Astrocyte (in vitro differentiated cells and primary cell): ENCODE results near the gene NOL4L. TPM values are rescaled to one million over a fixed set of nuclear protein-coding genes. Genes with fewer than 3 reads are reported as not detected.
A peak's percentile ranks its signal among the peaks of the same experiment; 100 is the strongest.

Source experiments
- DNase-seq: peaks from one replicate; pipeline ENCODE4 v3.0.0-alpha.2; 2010; ENCODE audit warnings: low read depth
- FAIRE-seq: peaks from 2 replicates; lab custom pipeline; 2011; peaks lifted over from hg19 to GRCh38; lab: Jason Lieb, UNC
- H2AFZ ChIP-seq: 2 replicates; pipeline ENCODE4 v1.6.0; 2012; ENCODE audit warnings: low read depth, low read length, inconsistent platforms
- H3K27ac ChIP-seq: 2 replicates; pipeline ENCODE4 v1.5.1; 2011; ENCODE audit warnings: low read depth, low read length, inconsistent platforms
- H3K27me3 ChIP-seq: 2 replicates; pipeline ENCODE4 v1.6.0; 2011; ENCODE audit warnings: low read length, inconsistent platforms; ENCODE audit not compliant: insufficient read depth
- H3K36me3 ChIP-seq: 2 replicates; pipeline ENCODE4 v1.5.1; 2011; ENCODE audit warnings: low read length, inconsistent platforms; ENCODE audit not compliant: insufficient read depth
- H3K4me1 ChIP-seq: 2 replicates; pipeline ENCODE4 v1.5.1; 2011; ENCODE audit warnings: low read length, inconsistent platforms; ENCODE audit not compliant: insufficient read depth
- H3K4me2 ChIP-seq: 2 replicates; pipeline ENCODE4 v1.6.0; 2012; ENCODE audit warnings: low read length, inconsistent platforms
- H3K4me3 ChIP-seq: 2 replicates; pipeline ENCODE4 v1.5.1; 2011; ENCODE audit warnings: low read depth, mild to moderate bottlenecking, low read length, inconsistent platforms; ENCODE audit not compliant: insufficient read depth
- H3K79me2 ChIP-seq: 2 replicates; pipeline ENCODE4 v1.6.0; 2012; ENCODE audit warnings: mild to moderate bottlenecking, low read length, inconsistent platforms; ENCODE audit not compliant: insufficient read depth
- H3K9ac ChIP-seq: 2 replicates; pipeline ENCODE4 v1.6.0; 2012; ENCODE audit warnings: mild to moderate bottlenecking, low read length, inconsistent platforms
- H3K9me3 ChIP-seq: 2 replicates; pipeline ENCODE4 v1.5.1; 2012; ENCODE audit warnings: low read depth, mild to moderate bottlenecking, low read length, inconsistent platforms; ENCODE audit not compliant: insufficient read depth
- H4K20me1 ChIP-seq: 2 replicates; pipeline ENCODE4 v1.6.0; 2012; ENCODE audit warnings: low read length, inconsistent platforms; ENCODE audit not compliant: insufficient read depth
- H3K27ac Mint-ChIP-seq: one replicate; pipeline ENCODE4 v1.8.0; 2021; ENCODE audit warnings: mild to moderate bottlenecking, mixed read lengths; ENCODE audit not compliant: unreplicated experiment
- H3K27me3 Mint-ChIP-seq: one replicate; pipeline ENCODE4 v1.8.0; 2021; ENCODE audit warnings: low read depth, mixed read lengths; ENCODE audit not compliant: unreplicated experiment
- H3K36me3 Mint-ChIP-seq: one replicate; pipeline ENCODE4 v1.8.0; 2021; ENCODE audit warnings: low read depth, mixed read lengths; ENCODE audit not compliant: unreplicated experiment
- H3K4me1 Mint-ChIP-seq: one replicate; pipeline ENCODE4 v1.8.0; 2021; ENCODE audit warnings: low read depth, mixed read lengths; ENCODE audit not compliant: unreplicated experiment
- H3K4me3 Mint-ChIP-seq: one replicate; pipeline ENCODE4 v1.8.0; 2021; ENCODE audit warnings: mild to moderate bottlenecking, moderate library complexity, mixed read lengths; ENCODE audit not compliant: unreplicated experiment
- H3K9me3 Mint-ChIP-seq: one replicate; pipeline ENCODE4 v1.8.0; 2021; ENCODE audit warnings: mild to moderate bottlenecking, mixed read lengths; ENCODE audit not compliant: unreplicated experiment
- CTCF ChIP-seq: IDR thresholded peaks from 2 replicates; pipeline ENCODE4 v1.5.1; 2011; ENCODE audit warnings: low read depth, mild to moderate bottlenecking, inconsistent platforms, low read length, moderate library complexity; ENCODE audit not compliant: insufficient read depth
- EZH2 ChIP-seq: IDR thresholded peaks from 2 replicates; pipeline ENCODE4 v1.6.1; 2012; ENCODE audit warnings: mild to moderate bottlenecking, low read length, inconsistent platforms; ENCODE audit not compliant: insufficient read depth
- total RNA-seq: library from RNA; stranded (reverse); gene quantifications from 2 replicates; pipeline ENCODE4 v1.2.1, GENCODE V29; 2021

Gene NOL4L
- total RNA-seq, 1 donor from 2014 or later, result 35.5 TPM

GRCh38 chr20:32612351-32613191 lies 27.4 kb upstream of the NOL4L start:
- Histone ChIP-seq H3K4me1 (no peaks in the 10 kb centered on the region), H3K4me3 (no peak overlapping the region), H3K4me2 (no peak overlapping the region), H2AFZ (no peak overlapping the region), H3K9ac (no peak overlapping the region), H3K27me3 (no peaks in the 10 kb centered on the region), H4K20me1 (no peaks in the 10 kb centered on the region), H3K36me3 (no peaks in the 10 kb centered on the region), H3K9me3 (no peaks in the 10 kb centered on the region), H3K79me2 (no peaks in the 10 kb centered on the region), H3K27ac (no peak overlapping the region)
- Mint-ChIP-seq H3K27ac (no peak overlapping the region), H3K9me3 (peaks cover 2% of the 10 kb centered on the region), H3K36me3 (no peaks in the 10 kb centered on the region), H3K4me1 (no peaks in the 10 kb centered on the region), H3K27me3 (peaks cover 65% of the 10 kb centered on the region), H3K4me3 (no peak overlapping the region)
- DNase-seq (no peak), FAIRE-seq (no peak)
- TF ChIP-seq EZH2, result no peak
- no peak for TF ChIP-seq CTCF

- DNase-seq, result no peak
- TF ChIP-seq EZH2 (no peak), CTCF (no peak)
- Histone ChIP-seq H4K20me1 (no peaks in the 10 kb centered on the region), H3K4me2 (no peak overlapping the region), H3K4me3 (no peak overlapping the region), H3K9me3 (no peaks in the 10 kb centered on the region), H3K36me3 (no peaks in the 10 kb centered on the region), H3K4me1 (no peaks in the 10 kb centered on the region), H3K27me3 (peaks cover under 1% of the 10 kb centered on the region), H3K79me2 (no peaks in the 10 kb centered on the region), H3K9ac (no peak overlapping the region), H3K27ac (no peak overlapping the region), H2AFZ (no peak overlapping the region)
- H3K36me3 Mint-ChIP-seq, result no peaks in the 10 kb centered on the region
- peak overlapping the region; percentile 83 for H3K27ac Mint-ChIP-seq
- no peak overlapping the region for H3K4me3 Mint-ChIP-seq
- no peaks in the 10 kb centered on the region for H3K4me1 Mint-ChIP-seq
- H3K9me3 Mint-ChIP-seq, result no peaks in the 10 kb centered on the region
- no peak for FAIRE-seq
- peaks cover 59% of the 10 kb centered on the region for H3K27me3 Mint-ChIP-seq
Observed at GRCh38 chr20:32611868-32612267, 26.7 kb upstream of the NOL4L start.

GRCh38 chr20:32611286-32611685 lies 26.2 kb upstream of the NOL4L start:
- DNase-seq (no peak), FAIRE-seq (no peak)
- no peaks in the 10 kb centered on the region for H3K4me1 ChIP-seq
- H3K36me3 ChIP-seq, result no peaks in the 10 kb centered on the region
- Mint-ChIP-seq H3K36me3 (no peaks in the 10 kb centered on the region), H3K27me3 (peaks cover 54% of the 10 kb centered on the region), H3K27ac (no peak overlapping the region), H3K9me3 (no peaks in the 10 kb centered on the region), H3K4me1 (no peaks in the 10 kb centered on the region), H3K4me3 (no peak overlapping the region)
- peaks cover 6% of the 10 kb centered on the region for H3K27me3 ChIP-seq
- TF ChIP-seq EZH2 (no peak), CTCF (no peak)
- no peak overlapping the region for H3K4me3 ChIP-seq
- H3K79me2 ChIP-seq, result no peaks in the 10 kb centered on the region
- H3K9ac ChIP-seq, result no peak overlapping the region
- H3K9me3 ChIP-seq, result no peaks in the 10 kb centered on the region
- no peak overlapping the region for H3K4me2 ChIP-seq
- no peak overlapping the region for H3K27ac ChIP-seq
- H4K20me1 ChIP-seq, result no peaks in the 10 kb centered on the region
- H2AFZ ChIP-seq, result no peak overlapping the region
